GM18505 (cell line): ENCODE data around the gene AHSA1.

Experiments used
- ATAC-seq: cut with Tn5 transposase; IDR thresholded peaks from one replicate; pipeline ENCODE4 v1.9.1; 2021; ENCODE audit not compliant: unreplicated experiment
- POLR2A ChIP-seq: IDR thresholded peaks from 4 replicates; pipeline ENCODE4 v1.6.1; 2011; ENCODE audit warnings: borderline replicate concordance; ENCODE audit not compliant: insufficient read depth, insufficient read length; ENCODE audit errors: extremely low read depth

AHSA1 gene

DNA sequence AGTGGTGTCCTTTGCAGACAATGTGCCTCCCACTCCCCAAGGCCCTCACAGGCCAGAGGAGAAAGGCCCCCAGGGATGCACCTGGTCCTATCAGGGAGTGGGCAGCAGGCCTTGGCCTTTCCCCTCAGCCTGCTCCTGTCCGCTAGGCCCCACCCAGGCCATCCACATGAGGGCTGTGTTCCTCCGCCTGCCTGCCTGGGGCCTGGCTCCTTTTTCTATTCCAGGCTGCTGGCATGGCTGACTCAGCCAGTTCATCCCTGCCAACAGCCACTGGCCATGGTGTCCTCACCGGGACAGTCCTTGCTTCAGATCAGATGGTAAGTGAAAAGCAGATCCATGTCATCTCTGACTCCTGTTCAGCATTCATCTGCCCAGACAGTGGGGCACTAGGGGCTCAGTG lies 27.4 kb downstream of the AHSA1 start:
- ATAC-seq = no peak
- no peak for TF ChIP-seq POLR2A

DNA sequence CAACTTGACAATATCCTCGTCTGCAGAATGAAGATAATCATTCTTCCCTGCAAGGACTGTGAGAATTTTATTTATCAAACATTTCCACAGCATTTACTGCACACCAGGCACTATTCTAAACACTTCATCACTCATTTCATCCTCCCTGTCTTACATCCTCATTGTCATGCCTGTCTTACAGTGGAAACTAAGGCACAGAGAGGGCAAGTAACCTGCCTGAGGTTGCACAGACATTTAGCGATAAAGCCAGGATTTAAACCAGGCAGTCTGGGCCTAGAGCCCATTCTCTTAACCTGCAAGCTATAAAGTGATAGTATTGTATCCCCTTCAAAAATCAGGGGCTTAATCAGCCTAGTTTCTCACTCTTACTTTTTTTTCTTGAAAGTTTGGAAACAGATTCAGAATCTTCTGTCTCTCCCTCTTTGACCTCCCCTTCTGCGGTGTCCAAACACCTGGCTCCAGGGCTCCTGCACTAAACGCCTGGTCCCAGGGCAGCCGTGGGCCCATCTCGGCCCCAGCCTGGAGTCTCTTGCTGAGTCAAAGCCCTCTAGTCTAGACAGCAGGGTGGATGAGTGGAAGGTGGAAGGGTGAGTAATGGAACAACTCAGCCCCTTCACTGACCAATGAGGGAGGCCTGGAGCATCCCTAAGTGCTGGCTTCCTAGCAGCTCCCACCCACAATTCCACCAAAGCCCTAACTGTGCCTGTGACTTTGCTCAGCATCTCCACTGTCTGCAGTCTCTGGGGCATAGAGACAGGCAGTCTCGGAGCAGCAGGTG lies 28.2 kb downstream of the AHSA1 start:
- no peak for TF ChIP-seq POLR2A
- ATAC-seq = no peak

DNA sequence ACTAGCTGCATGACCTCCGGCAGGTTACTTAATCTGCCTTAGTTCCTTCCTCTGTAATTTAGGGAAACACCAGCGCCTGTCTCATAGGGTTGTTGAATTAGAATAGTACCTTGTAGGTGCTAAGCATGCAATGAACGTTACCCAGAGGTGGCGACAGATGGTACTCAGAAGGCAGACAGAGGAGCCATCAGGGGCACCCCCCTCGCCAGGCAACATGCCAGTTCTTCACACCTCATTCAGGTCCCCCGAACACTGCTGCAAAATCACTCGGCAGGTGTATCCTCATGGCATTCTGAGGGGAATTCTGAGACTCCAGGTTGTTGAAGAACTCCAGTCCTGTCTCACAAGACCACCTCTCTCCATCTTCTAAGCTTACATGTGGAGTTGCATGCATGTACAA lies 30.7 kb downstream of the AHSA1 start:
- ATAC-seq = no peak

DNA sequence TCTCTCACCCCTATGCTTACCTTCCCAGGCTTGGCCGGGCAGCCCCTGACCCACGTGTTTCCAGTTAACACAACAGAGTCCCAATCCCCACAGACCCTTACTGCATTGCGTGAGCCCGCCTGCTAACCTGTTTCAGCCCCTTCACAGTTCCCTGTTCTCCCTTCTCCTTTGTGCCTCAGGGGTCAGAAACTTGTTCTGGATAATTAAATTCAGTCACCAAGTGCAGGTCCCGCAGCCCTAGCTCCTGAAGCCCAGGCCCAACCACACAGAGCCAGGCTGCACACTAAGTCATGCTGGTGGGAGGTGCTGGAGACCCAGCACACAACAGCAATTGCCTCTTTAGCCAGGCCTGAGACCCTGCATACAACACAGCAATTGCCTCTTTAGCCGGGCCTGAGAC lies 31.1 kb downstream of the AHSA1 start:
- TF ChIP-seq POLR2A = no peak
- no peak for ATAC-seq

More for the DNA sequence above, 30.7 kb downstream of the AHSA1 start:
- no peak for TF ChIP-seq POLR2A

DNA sequence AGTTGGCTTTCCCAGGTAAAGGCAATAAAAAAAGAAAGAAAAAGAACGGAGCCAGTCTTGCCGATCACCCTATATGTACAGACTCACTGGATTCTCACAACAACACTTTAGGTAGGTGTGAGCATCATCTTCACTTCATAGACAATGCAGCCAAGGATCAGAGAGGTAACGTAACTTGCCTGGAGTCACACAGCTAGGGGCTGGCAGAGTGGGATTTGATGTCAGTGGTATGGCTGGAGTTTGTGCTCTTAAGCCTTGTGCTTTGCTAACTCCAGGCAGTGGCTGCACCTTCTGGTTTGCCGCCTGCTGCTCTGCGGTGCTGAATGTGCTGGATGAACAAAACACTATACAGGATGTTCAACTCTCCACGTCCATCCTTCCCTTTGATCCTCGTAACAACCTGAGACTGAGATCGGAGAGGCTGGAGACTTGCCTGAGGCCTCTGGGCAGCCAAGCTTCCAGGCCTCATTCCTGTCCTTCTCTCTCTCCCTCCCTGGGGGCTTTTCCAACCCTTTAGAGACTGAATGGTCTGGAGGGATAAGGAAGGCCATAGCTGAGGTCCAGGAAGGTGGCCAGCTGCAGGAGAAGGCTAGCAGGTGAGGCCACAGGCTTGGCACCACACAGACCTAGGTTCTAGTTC lies 32.6 kb downstream of the AHSA1 start:
- ATAC-seq = no peak
- no peak for TF ChIP-seq POLR2A

DNA sequence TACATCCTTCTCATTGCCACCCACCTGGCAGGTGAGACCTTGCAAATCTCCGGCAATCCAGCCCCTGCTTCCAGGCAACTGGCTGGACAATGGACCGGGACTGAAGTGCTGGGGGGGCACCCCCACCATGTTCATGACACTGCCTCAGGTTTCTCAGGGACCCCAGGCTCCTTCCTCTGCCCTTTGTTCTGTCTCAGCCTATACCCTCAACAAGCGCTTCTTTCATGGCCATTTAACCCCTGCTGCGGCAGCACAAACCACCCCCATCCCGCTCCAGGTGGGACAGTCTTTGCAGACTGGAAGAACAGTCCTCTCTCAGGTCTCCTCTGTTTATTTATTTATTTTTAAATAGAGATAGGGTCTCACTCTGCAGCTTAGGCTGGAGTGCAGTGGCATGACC lies 33.2 kb downstream of the AHSA1 start:
- ATAC-seq = no peak
- TF ChIP-seq POLR2A = no peak

DNA sequence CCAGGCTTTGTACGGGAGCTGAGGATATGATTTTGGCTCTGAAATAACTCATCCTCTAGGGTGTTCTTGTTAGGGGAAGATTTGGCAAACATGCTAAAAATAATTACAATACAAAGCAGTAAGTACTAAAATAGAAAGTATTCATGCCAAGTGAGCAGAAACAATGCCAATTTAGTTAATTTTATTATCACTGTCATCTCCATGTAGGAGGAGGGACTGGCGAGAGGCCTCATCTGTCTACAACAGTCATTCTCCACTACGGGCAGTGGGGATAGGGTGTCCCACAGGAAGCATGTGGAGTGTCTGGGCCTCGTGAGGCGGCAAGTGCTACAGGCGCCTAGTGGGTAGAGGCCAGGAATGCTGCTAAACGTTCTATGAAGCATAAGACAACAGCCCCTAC lies 37.4 kb downstream of the AHSA1 start:
- ATAC-seq = no peak
- no peak for TF ChIP-seq POLR2A

DNA sequence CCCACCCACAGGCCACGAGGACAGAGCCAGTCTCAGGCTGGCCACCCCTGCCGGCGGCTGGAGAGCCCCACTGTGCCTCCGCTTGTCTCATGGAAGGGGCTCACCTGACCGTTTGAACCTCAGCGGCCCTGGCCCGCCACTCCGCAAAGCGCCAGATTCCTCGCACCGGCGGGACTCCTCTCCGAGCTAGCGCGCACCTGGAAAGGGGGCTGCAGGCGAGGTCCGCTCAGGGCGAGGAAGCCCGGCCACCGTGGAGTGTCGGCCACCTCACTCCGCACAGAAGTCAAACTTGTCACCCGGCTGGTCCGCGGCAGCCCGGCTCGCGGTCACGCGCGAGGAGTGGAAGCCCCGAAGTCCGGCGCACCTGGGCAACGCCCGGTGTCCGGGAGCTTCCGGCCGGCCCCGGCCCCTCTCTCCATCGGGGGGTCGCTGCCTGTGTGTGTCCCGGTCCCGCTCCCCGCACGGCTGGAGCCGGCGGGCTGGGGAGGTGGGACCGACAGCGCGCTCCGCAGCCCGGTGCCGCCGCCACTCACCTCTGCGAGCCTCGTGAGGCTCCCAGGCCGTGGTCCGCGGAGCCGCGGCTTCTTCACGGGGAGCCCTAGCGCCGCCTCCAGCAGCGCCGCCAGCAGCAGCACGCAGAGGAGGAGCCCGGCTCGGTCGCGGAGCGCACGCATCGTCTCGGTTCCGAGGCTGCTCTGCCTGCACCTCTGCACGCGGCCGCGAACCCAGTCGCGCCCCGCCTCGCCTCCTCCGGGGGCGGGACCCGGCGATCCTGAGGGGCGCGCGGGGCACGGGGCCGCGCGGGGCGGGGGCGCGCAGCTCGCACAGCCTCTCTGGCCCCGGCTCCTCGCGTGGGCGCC lies 40.5 kb downstream of the AHSA1 start, which contains the start of gene ISM2:
ISM2 (minus strand) TSS at position 697 of the 860 bp plus-strand sequence; CDS start at position 674, 23 bp downstream.
- peak; percentile 75 for ATAC-seq
- no peak for TF ChIP-seq POLR2A

DNA sequence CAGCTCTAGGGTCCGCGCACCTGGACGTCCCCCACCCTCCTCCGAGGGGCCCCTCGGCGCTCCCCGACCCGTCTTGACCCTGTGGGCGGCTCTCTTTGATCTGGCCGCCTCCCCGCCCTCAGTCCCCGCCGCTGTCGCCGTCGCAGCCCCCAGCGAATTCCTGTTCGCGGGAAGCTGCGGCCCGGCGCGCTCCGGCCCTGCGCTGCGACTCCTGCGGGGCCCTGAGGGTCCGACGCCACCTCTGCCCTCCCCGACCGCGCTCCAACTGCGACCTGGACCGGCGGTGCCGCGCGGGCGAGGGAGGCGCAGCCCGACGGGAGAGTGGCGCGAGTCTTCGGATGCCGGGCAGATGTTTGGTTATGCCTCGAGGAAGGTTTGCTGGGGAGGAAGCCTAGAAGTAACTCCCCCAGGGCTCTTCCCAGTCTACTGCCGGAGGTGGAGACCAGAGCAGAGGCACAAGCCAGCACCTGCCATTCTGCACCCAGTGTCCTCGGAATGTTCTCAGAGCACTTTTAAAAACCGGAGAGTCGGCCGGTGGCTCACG lies 41.2 kb downstream of the AHSA1 start:
- TF ChIP-seq POLR2A = no peak
- peak; percentile 17 for ATAC-seq

DNA sequence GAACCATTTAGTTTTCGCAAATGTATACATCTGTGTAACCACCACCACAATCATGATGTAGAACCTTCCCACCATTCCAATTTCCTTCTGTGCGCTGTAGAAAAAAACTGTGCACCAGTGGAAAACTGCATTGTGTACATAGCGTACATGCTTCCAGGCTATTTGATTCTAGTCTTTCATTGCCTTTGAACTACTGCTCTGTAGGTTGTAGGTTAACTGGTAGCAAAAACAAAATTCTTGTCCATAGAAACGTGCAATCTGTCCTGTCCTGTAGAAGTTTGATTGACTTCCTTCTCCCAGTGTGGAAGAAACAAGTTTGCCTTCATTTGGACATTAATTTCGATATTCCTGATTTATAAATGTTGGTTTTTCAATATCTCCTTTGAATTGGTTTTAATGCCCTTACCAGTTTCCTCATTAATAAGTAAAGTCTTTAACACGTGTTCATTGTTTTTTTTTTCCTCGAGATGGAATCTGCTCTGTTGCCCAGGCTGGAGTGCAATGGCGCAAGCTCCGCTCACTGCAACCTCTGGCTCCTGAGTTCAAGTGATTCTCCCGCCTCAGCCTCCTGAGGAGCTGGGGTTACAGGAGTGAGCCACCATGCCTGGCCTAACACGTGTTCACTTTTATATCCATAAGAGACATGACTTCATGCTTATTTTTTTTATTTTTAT lies 44.4 kb downstream of the AHSA1 start:
- no peak for ATAC-seq
- TF ChIP-seq POLR2A = no peak

DNA sequence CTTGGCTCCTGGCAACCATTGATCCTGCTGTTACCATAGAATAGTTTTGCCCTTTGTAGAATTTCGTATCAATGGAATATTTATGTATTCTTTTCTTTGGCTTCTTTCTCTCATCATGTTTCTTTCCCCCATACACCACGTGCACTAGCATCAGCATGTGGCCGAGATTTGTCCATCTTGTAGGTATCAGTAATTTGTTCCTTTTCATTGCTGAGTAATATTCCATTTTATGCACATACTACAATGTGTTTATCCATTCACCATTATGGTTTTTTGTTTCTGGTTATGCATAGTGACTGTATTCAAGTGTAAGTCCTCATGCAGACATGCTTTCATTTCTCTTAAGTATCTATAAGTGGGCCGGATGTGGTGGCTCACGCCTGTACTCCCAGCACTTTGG lies 45.2 kb downstream of the AHSA1 start:
- no peak for ATAC-seq
- TF ChIP-seq POLR2A = no peak

DNA sequence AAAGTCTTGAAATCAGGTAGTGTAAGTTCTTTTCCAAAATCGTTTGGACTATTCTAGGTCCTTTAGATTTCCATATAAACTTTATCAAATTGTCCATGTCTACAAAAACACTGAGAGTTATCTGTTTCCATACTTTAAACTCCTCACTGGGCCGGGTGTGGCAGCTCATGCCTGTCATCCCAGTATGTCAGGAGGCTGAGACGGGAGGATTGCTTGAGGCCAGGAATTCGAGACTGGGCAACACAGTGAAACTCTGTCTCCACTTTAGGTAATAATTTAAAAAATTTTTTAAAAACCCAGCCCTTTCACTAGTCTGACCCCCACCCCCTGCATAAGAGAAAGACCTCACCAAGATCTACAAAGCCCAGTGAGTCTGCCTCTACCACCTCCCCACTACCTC lies 47.1 kb downstream of the AHSA1 start:
- ATAC-seq = no peak
- no peak for TF ChIP-seq POLR2A

DNA sequence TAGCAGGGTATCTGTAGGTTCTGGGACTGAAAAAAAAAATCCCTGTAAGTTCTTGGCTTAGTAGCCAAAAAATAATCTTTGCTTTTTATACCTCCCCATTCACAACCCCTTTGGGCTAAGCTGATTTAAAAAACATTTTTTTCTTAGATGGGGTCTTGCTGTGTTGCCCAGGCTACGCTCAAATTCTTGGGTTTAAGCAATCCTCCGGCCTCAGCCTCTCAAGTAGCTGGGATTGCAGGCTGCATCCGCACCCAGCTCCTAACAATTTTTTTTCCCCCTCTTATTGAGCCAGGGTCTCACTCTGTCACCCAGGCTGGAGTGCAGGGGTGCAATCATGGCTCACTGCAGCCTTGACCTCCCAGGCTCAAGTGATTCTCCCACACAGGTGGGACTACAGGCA lies 49.9 kb downstream of the AHSA1 start:
- ATAC-seq = no peak
- TF ChIP-seq POLR2A = no peak

DNA sequence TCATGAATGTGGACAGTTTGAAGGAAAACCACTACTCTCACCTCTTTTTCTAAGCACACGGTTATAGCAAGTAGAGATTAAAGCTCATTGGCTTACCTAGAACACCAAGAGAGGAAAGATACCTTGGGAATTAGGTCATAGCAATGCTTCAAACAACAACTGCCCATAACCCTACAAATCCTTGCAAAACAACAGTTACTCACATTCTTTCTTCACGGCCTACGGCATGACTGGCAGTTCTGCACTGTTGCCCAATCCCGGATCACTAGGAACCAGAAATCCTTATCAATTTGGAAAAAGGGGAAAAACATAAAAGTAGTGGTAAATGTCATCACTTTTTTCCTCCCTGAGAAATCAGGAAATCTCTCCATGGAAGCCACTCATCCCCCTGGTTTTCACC lies 50.4 kb downstream of the AHSA1 start:
- no peak for TF ChIP-seq POLR2A
- no peak for ATAC-seq

DNA sequence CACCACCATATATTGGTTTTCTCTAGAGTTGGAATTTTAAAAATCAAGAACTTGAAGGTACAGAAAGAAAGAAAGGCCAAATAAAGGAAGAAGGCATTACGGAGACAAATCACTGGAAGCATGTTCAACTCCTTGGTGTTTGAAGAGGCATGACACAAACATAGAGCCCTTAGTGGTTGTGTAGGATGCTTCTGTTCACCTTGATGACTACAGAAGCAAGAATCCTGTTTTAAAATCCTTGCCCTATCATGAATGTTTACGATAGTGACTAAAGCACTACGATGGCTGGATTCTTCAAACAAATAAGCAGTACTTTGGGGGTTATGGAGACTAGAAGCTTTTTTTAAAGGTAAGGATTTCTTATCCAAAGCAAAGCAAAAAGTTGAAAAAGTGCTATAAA lies 51.0 kb downstream of the AHSA1 start:
- no peak for ATAC-seq
- no peak for TF ChIP-seq POLR2A
